ENCODE results near the gene CEACAM6. TPM values are rescaled to one million over a fixed set of nuclear protein-coding genes. Genes with fewer than 3 reads are reported as not detected.

Gene CEACAM6
- total RNA-seq, 1 experiment from 2014 or later = 10.7 TPM

DNA sequence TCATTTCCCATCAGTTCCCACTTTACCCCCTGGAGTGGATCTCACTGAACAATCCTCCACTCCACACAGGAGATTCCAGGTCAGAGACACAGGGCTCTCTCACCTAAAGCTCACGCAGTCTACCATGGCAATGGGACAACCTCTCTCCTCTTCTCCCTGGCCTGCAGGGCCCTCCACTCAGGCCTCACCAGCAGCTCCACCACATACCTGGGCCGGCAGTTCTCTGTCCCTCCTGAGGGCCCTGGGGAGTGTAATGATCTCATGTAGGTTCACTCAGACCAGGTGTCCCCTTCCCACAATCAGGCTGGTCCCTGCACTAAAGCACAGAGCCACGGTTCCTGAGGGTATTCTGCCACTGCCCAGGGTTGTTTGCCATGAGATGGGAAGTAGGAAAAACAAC lies 56.7 kb downstream of the CEACAM6 start:
- H3K4me1 Mint-ChIP-seq (ENCODE audit: low read depth, unreplicated experiment) = no peaks in the 10 kb centered on the region
- H3K36me3 ChIP-seq (ENCODE audit: control insufficient read depth, insufficient read depth, low read length) = no peaks in the 10 kb centered on the region
- H3K9me3 Mint-ChIP-seq (ENCODE audit: unreplicated experiment) = no peaks in the 10 kb centered on the region
- BruUV-seq (replicated peaks) = no TSS peak
- DNase-seq = no peak
- no peak overlapping the region for H3K27ac Mint-ChIP-seq (ENCODE audit: unreplicated experiment)
- no peak overlapping the region for H3K4me3 ChIP-seq (ENCODE audit: low read depth, low read length)
- H3K9me3 ChIP-seq = no peaks in the 10 kb centered on the region
- H3K27me3 ChIP-seq (replicated peaks; ENCODE audit: control insufficient read depth, insufficient read depth, low read length) = no peaks in the 10 kb centered on the region
- peaks cover 7% of the 10 kb centered on the region for H3K27me3 Mint-ChIP-seq (ENCODE audit: insufficient read depth, unreplicated experiment)
- ChIA-PET CTCF (interaction anchor here (0.6 kb wide), 2 partner anchors 48 to 61 kb away, joined by 4 to 5 read pairs; no protein-coding TSS in a partner anchor), POLR2A (no interaction called here)
- no peaks in the 10 kb centered on the region for H3K36me3 Mint-ChIP-seq (ENCODE audit: insufficient read depth, unreplicated experiment)
- intact Hi-C loops (cut with micrococcal nuclease; ENCODE audit: unreplicated experiment) = no loop called here
- TF ChIP-seq, protein P1, sequence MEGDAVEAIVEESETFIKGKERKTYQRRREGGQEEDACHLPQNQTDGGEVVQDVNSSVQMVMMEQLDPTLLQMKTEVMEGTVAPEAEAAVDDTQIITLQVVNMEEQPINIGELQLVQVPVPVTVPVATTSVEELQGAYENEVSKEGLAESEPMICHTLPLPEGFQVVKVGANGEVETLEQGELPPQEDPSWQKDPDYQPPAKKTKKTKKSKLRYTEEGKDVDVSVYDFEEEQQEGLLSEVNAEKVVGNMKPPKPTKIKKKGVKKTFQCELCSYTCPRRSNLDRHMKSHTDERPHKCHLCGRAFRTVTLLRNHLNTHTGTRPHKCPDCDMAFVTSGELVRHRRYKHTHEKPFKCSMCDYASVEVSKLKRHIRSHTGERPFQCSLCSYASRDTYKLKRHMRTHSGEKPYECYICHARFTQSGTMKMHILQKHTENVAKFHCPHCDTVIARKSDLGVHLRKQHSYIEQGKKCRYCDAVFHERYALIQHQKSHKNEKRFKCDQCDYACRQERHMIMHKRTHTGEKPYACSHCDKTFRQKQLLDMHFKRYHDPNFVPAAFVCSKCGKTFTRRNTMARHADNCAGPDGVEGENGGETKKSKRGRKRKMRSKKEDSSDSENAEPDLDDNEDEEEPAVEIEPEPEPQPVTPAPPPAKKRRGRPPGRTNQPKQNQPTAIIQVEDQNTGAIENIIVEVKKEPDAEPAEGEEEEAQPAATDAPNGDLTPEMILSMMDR (IDR thresholded peaks at IDR 0.05; ENCODE audit: insufficient read depth in 1 of 2, low read depth in 1 of 2, low read length in 1 of 2, severe bottlenecking in 1 of 2, unreplicated experiment in 1 of 2) = no peak
- H3K4me1 ChIP-seq = no peaks in the 10 kb centered on the region
- H3K4me3 Mint-ChIP-seq (ENCODE audit: unreplicated experiment) = no peak overlapping the region

DNA sequence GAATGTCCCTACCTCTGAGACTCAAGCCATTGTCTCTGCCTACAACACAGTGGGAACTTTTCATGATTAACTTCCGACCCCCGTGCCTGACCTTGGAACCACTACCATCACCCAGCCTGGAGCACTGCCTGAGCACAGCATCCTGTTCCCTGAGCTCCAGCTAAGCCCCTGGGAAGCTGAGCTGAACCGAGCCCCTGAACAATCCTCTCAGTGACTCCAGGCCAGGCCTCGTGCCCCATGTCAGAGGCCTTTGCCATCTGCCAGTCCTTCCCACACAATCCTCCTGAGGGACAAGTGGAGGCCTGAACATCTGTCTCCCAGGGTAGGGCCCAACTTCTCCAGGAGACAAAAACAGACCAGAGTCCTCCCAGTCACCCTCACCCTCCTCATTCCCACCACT lies 58.6 kb downstream of the CEACAM6 start:
- Mint-ChIP-seq H3K4me3 (ENCODE audit: unreplicated experiment) (no peak overlapping the region), H3K36me3 (ENCODE audit: insufficient read depth, unreplicated experiment) (no peaks in the 10 kb centered on the region), H3K27ac (ENCODE audit: unreplicated experiment) (no peak overlapping the region), H3K4me1 (ENCODE audit: low read depth, unreplicated experiment) (no peaks in the 10 kb centered on the region), H3K9me3 (ENCODE audit: unreplicated experiment) (no peaks in the 10 kb centered on the region), H3K27me3 (ENCODE audit: insufficient read depth, unreplicated experiment) (peaks cover 13% of the 10 kb centered on the region)
- H3K9me3 ChIP-seq = no peaks in the 10 kb centered on the region
- no peaks in the 10 kb centered on the region for H3K36me3 ChIP-seq (ENCODE audit: control insufficient read depth, insufficient read depth, low read length)
- H3K4me1 ChIP-seq = no peaks in the 10 kb centered on the region
- CTCF ChIA-PET = interaction anchor here (0.5 to 1.5 kb wide), 2 partner anchors 107 to 452 kb away, joined by 6 read pairs; no protein-coding TSS in a partner anchor
- no TSS peak for BruUV-seq (replicated peaks)
- no peaks in the 10 kb centered on the region for H3K27me3 ChIP-seq (replicated peaks; ENCODE audit: control insufficient read depth, insufficient read depth, low read length)
- no peak for DNase-seq
- intact Hi-C loops (cut with micrococcal nuclease; ENCODE audit: unreplicated experiment) = no loop called here
- TF ChIP-seq, protein P1 (IDR thresholded peaks at IDR 0.05; ENCODE audit: insufficient read depth in 1 of 2, low read depth in 1 of 2, low read length in 1 of 2, severe bottlenecking in 1 of 2, unreplicated experiment in 1 of 2) = no peak
- no peak overlapping the region for H3K4me3 ChIP-seq (ENCODE audit: low read depth, low read length)
- POLR2A ChIA-PET = no interaction called here

- intact Hi-C loops (cut with micrococcal nuclease; ENCODE audit: unreplicated experiment) = no loop called here
- no peak for DNase-seq
- no TSS peak for BruUV-seq (replicated peaks)
- no peaks in the 10 kb centered on the region for H3K36me3 ChIP-seq (ENCODE audit: control insufficient read depth, insufficient read depth, low read length)
- Mint-ChIP-seq H3K9me3 (ENCODE audit: unreplicated experiment) (no peaks in the 10 kb centered on the region), H3K27ac (ENCODE audit: unreplicated experiment) (no peak overlapping the region), H3K27me3 (ENCODE audit: insufficient read depth, unreplicated experiment) (peaks cover 13% of the 10 kb centered on the region), H3K4me3 (ENCODE audit: unreplicated experiment) (no peak overlapping the region), H3K4me1 (ENCODE audit: low read depth, unreplicated experiment) (no peaks in the 10 kb centered on the region), H3K36me3 (ENCODE audit: insufficient read depth, unreplicated experiment) (no peaks in the 10 kb centered on the region)
- TF ChIP-seq, protein P1 (IDR thresholded peaks at IDR 0.05; ENCODE audit: insufficient read depth in 1 of 2, low read depth in 1 of 2, low read length in 1 of 2, severe bottlenecking in 1 of 2, unreplicated experiment in 1 of 2) = no peak
- H3K4me1 ChIP-seq = no peaks in the 10 kb centered on the region
- no peaks in the 10 kb centered on the region for H3K9me3 ChIP-seq
- H3K4me3 ChIP-seq (ENCODE audit: low read depth, low read length) = no peak overlapping the region
- no peaks in the 10 kb centered on the region for H3K27me3 ChIP-seq (replicated peaks; ENCODE audit: control insufficient read depth, insufficient read depth, low read length)
- CTCF ChIA-PET = no interaction called here
- POLR2A ChIA-PET = no interaction called here
Observed at GRCh38 chr19:41815301-41815700, 60.0 kb downstream of the CEACAM6 start.

All from Caco-2 (cell line).